CD8-positive, alpha-beta memory T cell (primary cell): Measurements from ENCODE around the gene OPCML. TPM values are rescaled to one million over a fixed set of nuclear protein-coding genes. Genes with fewer than 3 reads are reported as not detected.

Source experiments
- CTCF ChIA-PET: fragments of 350-600 bp; sonication (Branson Sonifier 250); formaldehyde crosslinking; loops from one replicate; lab custom pipeline; 2021; ENCODE audit warnings: antibody characterized with exemption; lab: Charles Lee
- POLR2A ChIA-PET: fragments of 350-600 bp; sonication (Branson Sonifier 250); formaldehyde crosslinking; loops from one replicate; lab custom pipeline; 2021; ENCODE audit warnings: antibody characterized with exemption; lab: Charles Lee
- DNase-seq, 5 donors: peaks; one replicate each; pipeline versions ENCODE4 v3.0.0 to v3.0.0-alpha.2; 2020 to 2022; ENCODE audit warnings: mixed read lengths in 1 of 5
- H3K27ac ChIP-seq: one replicate; pipeline ENCODE4 v1.7.0; 2013; ENCODE audit warnings: low read depth, mild to moderate bottlenecking, low read length, moderate library complexity
- H3K27me3 ChIP-seq: 2 replicates; pipeline ENCODE4 v1.7.0; 2013; ENCODE audit warnings: low read length, mild to moderate bottlenecking; ENCODE audit not compliant: insufficient read depth, poor library complexity, severe bottlenecking
- H3K36me3 ChIP-seq: 2 replicates; pipeline ENCODE4 v1.7.0; 2013; ENCODE audit warnings: mild to moderate bottlenecking, low read length, moderate library complexity; ENCODE audit not compliant: insufficient read depth
- H3K4me1 ChIP-seq: 2 replicates; pipeline ENCODE4 v1.7.0; 2013; ENCODE audit warnings: mild to moderate bottlenecking, low read length, moderate library complexity; ENCODE audit not compliant: insufficient read depth
- H3K4me3 ChIP-seq: 2 replicates; pipeline ENCODE4 v1.7.0; 2013; ENCODE audit warnings: mild to moderate bottlenecking, low read length
- H3K9me3 ChIP-seq: 2 replicates; pipeline ENCODE4 v1.7.0; 2013; ENCODE audit warnings: mild to moderate bottlenecking, low read length
- H3K27ac Mint-ChIP-seq, 8 donors: one replicate each; pipeline ENCODE4 v1.8.0; 2020 to 2021; ENCODE audit warnings: mixed read lengths in 8 of 8, mild to moderate bottlenecking in 6 of 8, inconsistent platforms in 3 of 8, moderate library complexity in 3 of 8
- H3K27me3 Mint-ChIP-seq, 2 donors: one replicate each; pipeline ENCODE4 v1.8.0; 2020 to 2021; ENCODE audit warnings: mixed read lengths in 2 of 2, mild to moderate bottlenecking in 1 of 2, moderate library complexity in 1 of 2
- H3K36me3 Mint-ChIP-seq, 3 donors: one replicate each; pipeline ENCODE4 v1.8.0; 2020 to 2021; ENCODE audit warnings: mixed read lengths in 3 of 3, inconsistent platforms in 1 of 3, mild to moderate bottlenecking in 1 of 3
- H3K4me1 Mint-ChIP-seq, 3 donors: one replicate each; pipeline ENCODE4 v1.8.0; 2020 to 2021; ENCODE audit warnings: mixed read lengths in 3 of 3, inconsistent platforms in 1 of 3, mild to moderate bottlenecking in 1 of 3
- H3K4me3 Mint-ChIP-seq, 7 donors: one replicate each; pipeline ENCODE4 v1.8.0; 2020 to 2021; ENCODE audit warnings: mixed read lengths in 7 of 7, mild to moderate bottlenecking in 6 of 7, moderate library complexity in 4 of 7, inconsistent platforms in 2 of 7
- H3K9me3 Mint-ChIP-seq, 5 donors: one replicate each; pipeline ENCODE4 v1.8.0; 2020 to 2022; ENCODE audit warnings: mixed read lengths in 5 of 5, mild to moderate bottlenecking in 3 of 5, moderate library complexity in 2 of 5, inconsistent platforms in 1 of 5
- polyA plus RNA-seq: library from polyadenylated mRNA; unstranded; fragments of 300-500 nt; fragmentation: Illumina TruSeq; gene quantifications from one replicate; pipeline ENCODE4 v1.2.3, GENCODE V29; 2021
- total RNA-seq, 2 experiments: library from RNA; stranded (reverse); gene quantifications; one replicate each; pipeline ENCODE4 v1.2.3, GENCODE V29; 2021

The OPCML gene
- total and polyA plus RNA-seq, 3 experiments from 2014 or later = not detected

DNA sequence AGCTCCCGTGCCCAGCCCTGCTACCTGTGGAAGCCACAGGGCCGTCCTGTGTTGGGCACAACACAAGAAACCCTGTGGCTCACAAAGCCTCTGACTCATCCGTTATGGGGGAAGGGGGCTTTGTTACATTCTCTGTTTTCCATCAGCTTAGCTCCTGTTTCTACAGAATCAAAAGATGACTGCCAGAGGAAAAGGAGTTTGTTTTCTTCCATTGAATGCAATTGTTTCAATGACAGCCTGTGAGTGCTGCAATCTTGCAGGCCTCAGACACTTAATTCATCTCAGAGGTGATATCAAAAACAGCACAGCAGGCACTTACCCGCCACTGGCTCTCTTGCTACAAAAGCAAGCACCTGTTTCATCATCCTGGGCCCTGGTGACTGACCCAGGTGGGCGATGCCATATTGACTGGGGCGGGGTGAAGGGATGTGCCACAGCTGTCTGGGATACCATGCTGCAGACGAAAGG, 194.3 kb downstream of the OPCML start:
- ChIA-PET POLR2A (no interaction called here), CTCF (no interaction called here)
- Mint-ChIP-seq H3K36me3 (no peaks in the 10 kb centered on the region), H3K4me1 (no peaks in the 10 kb centered on the region), H3K4me3 (no peak overlapping the region), H3K9me3 (peaks cover 2 to 7% (median 3%) of the 10 kb centered on the region in 5 donors), H3K27ac (no peak overlapping the region), H3K27me3 (peaks cover 0 to 2% of the 10 kb centered on the region in 2 donors)
- H3K27me3 ChIP-seq = no peaks in the 10 kb centered on the region
- no peak overlapping the region for H3K27ac ChIP-seq
- H3K4me3 ChIP-seq = no peak overlapping the region
- DNase-seq = no peak
- H3K9me3 ChIP-seq = no peaks in the 10 kb centered on the region
- no peaks in the 10 kb centered on the region for H3K36me3 ChIP-seq
- no peaks in the 10 kb centered on the region for H3K4me1 ChIP-seq

DNA sequence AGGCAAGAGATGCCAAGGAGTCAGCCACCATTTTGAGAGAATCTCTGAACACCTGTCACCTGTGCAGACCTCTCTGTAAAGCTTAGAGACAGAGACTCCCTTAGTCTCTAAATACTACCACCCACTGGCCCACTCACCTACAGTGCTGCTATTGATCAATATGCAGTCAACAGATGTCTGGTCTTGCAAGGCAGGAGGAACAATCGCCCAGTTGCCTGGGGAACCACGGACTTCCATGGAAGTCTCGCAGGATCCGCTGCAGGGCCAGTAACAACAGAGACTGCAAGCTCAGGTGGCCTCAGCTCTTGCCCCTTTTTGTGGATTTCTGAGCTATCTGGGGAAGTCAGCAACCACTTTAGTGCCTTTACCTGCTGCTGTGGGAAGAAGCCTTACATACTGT, 195.1 kb downstream of the OPCML start:
- H3K9me3 ChIP-seq = no peaks in the 10 kb centered on the region
- ChIA-PET POLR2A (no interaction called here), CTCF (no interaction called here)
- Mint-ChIP-seq H3K4me3 (no peak overlapping the region), H3K36me3 (no peaks in the 10 kb centered on the region), H3K27ac (no peak overlapping the region), H3K4me1 (no peaks in the 10 kb centered on the region), H3K27me3 (peaks cover 0 to 2% of the 10 kb centered on the region in 2 donors), H3K9me3 (peaks cover 3 to 9% (median 6%) of the 10 kb centered on the region in 5 donors)
- H3K27ac ChIP-seq = no peak overlapping the region
- H3K36me3 ChIP-seq = no peaks in the 10 kb centered on the region
- DNase-seq = no peak
- H3K27me3 ChIP-seq = no peaks in the 10 kb centered on the region
- no peaks in the 10 kb centered on the region for H3K4me1 ChIP-seq
- H3K4me3 ChIP-seq = no peak overlapping the region

DNA sequence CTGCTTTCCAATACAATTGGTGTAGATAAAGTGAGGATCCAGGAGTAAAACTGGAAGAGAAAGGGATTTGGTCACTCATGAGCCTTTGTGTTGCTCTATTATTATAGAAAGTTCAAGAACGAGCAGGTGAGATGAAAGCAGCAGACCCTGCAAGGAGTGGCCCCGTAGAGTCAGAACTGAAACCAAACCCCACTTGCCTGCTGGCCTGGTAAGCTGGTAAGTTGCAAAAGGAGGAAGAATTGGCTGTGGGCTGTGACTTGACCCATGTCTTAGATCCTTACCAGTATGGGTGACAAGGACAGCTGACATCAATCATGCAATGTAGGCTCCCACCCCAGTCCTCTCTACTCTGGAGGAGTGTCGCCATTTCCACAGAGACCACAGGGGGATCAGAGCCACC, 201.3 kb downstream of the OPCML start:
- peaks cover 0 to 3% of the 10 kb centered on the region in 2 donors for H3K27me3 Mint-ChIP-seq
- no peaks in the 10 kb centered on the region for H3K36me3 ChIP-seq
- no peaks in the 10 kb centered on the region for H3K27me3 ChIP-seq
- no peaks in the 10 kb centered on the region for H3K36me3 Mint-ChIP-seq
- no peaks in the 10 kb centered on the region for H3K4me1 Mint-ChIP-seq
- no peak overlapping the region for H3K4me3 ChIP-seq
- H3K9me3 Mint-ChIP-seq = peaks cover 0 to 9% (median 6%) of the 10 kb centered on the region in 5 donors
- ChIA-PET POLR2A (no interaction called here), CTCF (no interaction called here)
- DNase-seq = no peak
- no peaks in the 10 kb centered on the region for H3K4me1 ChIP-seq
- no peaks in the 10 kb centered on the region for H3K9me3 ChIP-seq
- H3K27ac Mint-ChIP-seq = no peak overlapping the region
- no peak overlapping the region for H3K4me3 Mint-ChIP-seq
- no peak overlapping the region for H3K27ac ChIP-seq

DNA sequence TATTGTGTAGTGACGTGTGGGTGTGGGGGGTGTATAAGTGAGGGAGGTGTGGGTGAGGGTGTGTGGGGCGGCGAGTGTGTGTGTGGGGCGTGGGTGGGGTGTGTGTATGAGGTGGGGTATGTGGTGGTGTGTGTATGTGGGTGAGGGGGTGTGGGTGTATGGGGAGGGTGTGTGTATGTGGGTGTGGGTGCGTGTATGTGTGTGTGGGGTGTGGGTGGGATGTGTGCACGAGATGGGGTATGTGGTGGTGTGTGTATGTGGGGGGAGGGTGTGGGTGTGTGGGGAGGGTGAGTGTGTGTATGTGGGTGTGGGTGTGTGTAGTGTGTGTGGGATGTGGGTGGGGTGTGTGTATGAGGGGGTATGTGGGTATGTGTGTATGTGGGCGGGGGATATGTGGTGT, 205.5 kb downstream of the OPCML start:
- POLR2A ChIA-PET = no interaction called here
- H3K9me3 ChIP-seq = no peaks in the 10 kb centered on the region
- no peaks in the 10 kb centered on the region for H3K27me3 ChIP-seq
- CTCF ChIA-PET = no interaction called here
- Mint-ChIP-seq H3K27me3 (peaks cover 0 to 5% of the 10 kb centered on the region in 2 donors), H3K36me3 (no peaks in the 10 kb centered on the region), H3K27ac (no peak overlapping the region), H3K4me3 (no peak overlapping the region), H3K9me3 (no peaks in the 10 kb centered on the region), H3K4me1 (no peaks in the 10 kb centered on the region)
- no peak for DNase-seq
- H3K27ac ChIP-seq = no peak overlapping the region
- H3K36me3 ChIP-seq = no peaks in the 10 kb centered on the region
- no peak overlapping the region for H3K4me3 ChIP-seq
- no peaks in the 10 kb centered on the region for H3K4me1 ChIP-seq

DNA sequence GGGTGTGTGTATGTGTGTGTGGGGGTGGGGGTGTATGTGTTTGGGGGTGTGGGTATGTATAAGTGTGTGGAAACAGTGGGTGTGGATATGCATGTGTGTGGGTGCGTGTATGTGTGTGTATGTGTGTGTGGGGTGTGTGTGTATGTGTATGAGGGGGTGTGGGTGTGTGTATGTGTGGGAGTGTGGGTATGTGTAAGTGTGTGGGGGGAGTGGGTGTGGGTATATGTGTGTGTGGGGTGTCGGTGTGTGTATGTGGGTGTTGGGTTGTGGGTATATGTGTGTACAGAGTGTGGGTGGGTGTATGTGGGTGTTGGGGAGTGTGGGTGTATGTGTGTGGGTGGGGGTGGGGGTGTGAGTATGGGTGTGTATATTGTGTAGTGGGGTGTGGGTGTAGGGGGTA, 206.0 kb downstream of the OPCML start:
- Mint-ChIP-seq H3K36me3 (no peaks in the 10 kb centered on the region), H3K4me3 (no peak overlapping the region), H3K27ac (no peak overlapping the region), H3K27me3 (peaks cover 0 to 5% of the 10 kb centered on the region in 2 donors), H3K9me3 (peaks cover 0 to 2% (median 0%) of the 10 kb centered on the region in 5 donors), H3K4me1 (no peaks in the 10 kb centered on the region)
- CTCF ChIA-PET = no interaction called here
- Histone ChIP-seq H3K9me3 (no peaks in the 10 kb centered on the region), H3K36me3 (no peaks in the 10 kb centered on the region), H3K4me1 (no peaks in the 10 kb centered on the region), H3K27me3 (no peaks in the 10 kb centered on the region), H3K4me3 (no peak overlapping the region), H3K27ac (no peak overlapping the region)
- POLR2A ChIA-PET = no interaction called here
- no peak for DNase-seq

DNA sequence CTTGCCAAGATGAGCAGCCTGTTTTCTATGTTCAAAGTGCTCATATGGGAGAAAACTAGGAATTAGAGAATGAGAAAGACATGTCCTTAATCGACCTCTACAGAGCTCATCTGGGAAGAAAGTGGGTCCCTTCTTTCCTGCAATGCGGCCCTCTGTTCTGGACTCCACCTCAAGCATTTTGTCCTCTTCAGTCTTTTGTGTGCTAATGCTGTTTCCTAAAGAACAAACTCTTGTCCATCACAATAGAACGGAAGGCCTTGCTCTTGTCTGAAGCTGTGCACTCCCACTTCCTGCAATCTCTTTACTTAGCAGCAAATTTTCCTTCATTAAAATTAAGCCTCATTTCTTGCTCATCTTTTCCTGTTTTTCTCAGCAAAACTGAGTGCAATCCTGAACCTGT, 206.6 kb downstream of the OPCML start:
- Mint-ChIP-seq H3K9me3 (peaks cover 0 to 4% (median 0%) of the 10 kb centered on the region in 5 donors), H3K36me3 (no peaks in the 10 kb centered on the region), H3K27me3 (peaks cover 0 to 5% of the 10 kb centered on the region in 2 donors), H3K4me1 (no peaks in the 10 kb centered on the region), H3K27ac (no peak overlapping the region), H3K4me3 (no peak overlapping the region)
- Histone ChIP-seq H3K36me3 (no peaks in the 10 kb centered on the region), H3K9me3 (no peaks in the 10 kb centered on the region), H3K4me1 (no peaks in the 10 kb centered on the region), H3K27ac (no peak overlapping the region), H3K27me3 (no peaks in the 10 kb centered on the region), H3K4me3 (no peak overlapping the region)
- ChIA-PET CTCF (no interaction called here), POLR2A (no interaction called here)
- no peak for DNase-seq

DNA sequence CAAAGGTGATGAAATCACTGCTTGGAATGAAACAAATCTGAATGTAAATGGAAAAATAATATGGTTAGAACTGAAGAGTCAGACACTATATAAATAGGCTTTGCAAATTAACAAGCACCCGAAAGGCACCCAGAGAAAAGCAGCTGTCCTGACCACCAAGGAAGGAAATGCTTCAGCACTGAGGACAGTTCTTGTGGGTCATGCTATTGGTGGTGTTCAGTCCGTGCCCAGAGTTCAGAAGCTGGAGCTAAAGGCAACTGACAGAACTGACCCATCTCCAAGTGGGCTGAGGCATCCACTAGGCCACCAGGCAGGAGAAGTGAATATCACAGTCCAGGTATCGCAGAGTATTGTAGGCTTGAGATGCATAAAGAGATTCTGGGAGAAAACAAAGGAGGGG, 208.9 kb downstream of the OPCML start:
- Histone ChIP-seq H3K36me3 (no peaks in the 10 kb centered on the region), H3K4me1 (no peaks in the 10 kb centered on the region), H3K9me3 (no peaks in the 10 kb centered on the region), H3K27me3 (no peaks in the 10 kb centered on the region), H3K27ac (no peak overlapping the region), H3K4me3 (no peak overlapping the region)
- Mint-ChIP-seq H3K9me3 (peaks cover 0 to 4% (median 0%) of the 10 kb centered on the region in 5 donors), H3K27me3 (peaks cover 0 to 5% of the 10 kb centered on the region in 2 donors), H3K4me3 (no peak overlapping the region), H3K4me1 (no peaks in the 10 kb centered on the region), H3K36me3 (no peaks in the 10 kb centered on the region), H3K27ac (no peak overlapping the region)
- ChIA-PET CTCF (no interaction called here), POLR2A (no interaction called here)
- no peak for DNase-seq

DNA sequence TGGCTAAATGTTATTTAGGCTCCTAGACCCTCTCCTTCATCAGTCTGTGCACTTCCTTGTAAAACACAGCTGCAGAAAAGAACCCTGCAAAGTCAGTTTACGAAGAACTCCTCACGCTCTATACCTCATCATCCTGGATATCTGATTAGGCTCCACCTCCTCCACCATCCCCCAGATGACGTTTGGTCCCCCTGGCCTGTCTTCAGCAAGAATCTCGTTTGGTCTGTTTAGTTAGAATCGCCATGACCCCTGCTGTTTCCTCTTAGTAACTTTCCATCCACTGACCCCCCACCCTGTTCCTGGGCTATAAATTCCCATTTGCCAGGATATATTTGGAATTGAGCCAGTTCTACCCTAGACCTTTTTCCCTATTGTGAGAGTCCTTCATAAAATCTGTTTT, 214.1 kb downstream of the OPCML start:
- no peaks in the 10 kb centered on the region for H3K4me1 Mint-ChIP-seq
- no peaks in the 10 kb centered on the region for H3K4me1 ChIP-seq
- peaks cover 0 to 7% (median 4%) of the 10 kb centered on the region in 5 donors for H3K9me3 Mint-ChIP-seq
- no peaks in the 10 kb centered on the region for H3K36me3 Mint-ChIP-seq
- H3K27me3 Mint-ChIP-seq = no peaks in the 10 kb centered on the region
- ChIA-PET POLR2A (no interaction called here), CTCF (no interaction called here)
- no peaks in the 10 kb centered on the region for H3K27me3 ChIP-seq
- H3K27ac Mint-ChIP-seq = no peak overlapping the region
- H3K27ac ChIP-seq = no peak overlapping the region
- H3K9me3 ChIP-seq = no peaks in the 10 kb centered on the region
- no peak overlapping the region for H3K4me3 ChIP-seq
- no peaks in the 10 kb centered on the region for H3K36me3 ChIP-seq
- H3K4me3 Mint-ChIP-seq = no peak overlapping the region
- no peak for DNase-seq

DNA sequence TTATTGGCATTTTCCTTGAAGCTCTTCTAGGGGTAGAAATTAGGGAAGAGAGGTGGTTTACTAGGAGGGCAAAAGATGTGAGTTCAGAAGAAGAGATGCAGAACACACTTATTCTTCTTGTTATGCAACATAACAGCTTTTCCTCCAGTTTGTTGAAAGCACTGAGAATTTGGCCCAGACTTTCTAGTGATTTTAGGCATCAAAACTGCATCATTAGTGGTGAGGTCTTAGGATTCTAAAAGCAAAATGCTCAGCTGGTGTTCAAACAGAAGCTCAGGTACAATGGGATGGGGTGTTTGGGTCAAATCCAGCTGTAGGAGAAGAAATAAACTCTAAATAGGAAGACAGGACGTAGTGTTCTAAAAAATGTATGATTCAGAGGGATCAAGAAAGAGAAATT, 221.1 kb downstream of the OPCML start:
- Mint-ChIP-seq H3K9me3 (peaks cover 0 to 14% (median 4%) of the 10 kb centered on the region in 5 donors), H3K36me3 (no peaks in the 10 kb centered on the region), H3K27ac (no peak overlapping the region), H3K27me3 (no peaks in the 10 kb centered on the region), H3K4me1 (no peaks in the 10 kb centered on the region), H3K4me3 (no peak overlapping the region)
- Histone ChIP-seq H3K27me3 (no peaks in the 10 kb centered on the region), H3K4me1 (no peaks in the 10 kb centered on the region), H3K4me3 (no peak overlapping the region), H3K9me3 (no peaks in the 10 kb centered on the region), H3K36me3 (no peaks in the 10 kb centered on the region), H3K27ac (no peak overlapping the region)
- CTCF ChIA-PET = no interaction called here
- DNase-seq = no peak
- POLR2A ChIA-PET = no interaction called here
